ENCODE measurements around the gene TSPAN18. TPM values are rescaled to one million over a fixed set of nuclear protein-coding genes. Genes with fewer than 3 reads are reported as not detected.

Gene TSPAN18
- total and polyA plus RNA-seq, 2 of the 4 experiments (the other 2 are of a cell fraction) = 0.36 to 1.1 TPM

DNA sequence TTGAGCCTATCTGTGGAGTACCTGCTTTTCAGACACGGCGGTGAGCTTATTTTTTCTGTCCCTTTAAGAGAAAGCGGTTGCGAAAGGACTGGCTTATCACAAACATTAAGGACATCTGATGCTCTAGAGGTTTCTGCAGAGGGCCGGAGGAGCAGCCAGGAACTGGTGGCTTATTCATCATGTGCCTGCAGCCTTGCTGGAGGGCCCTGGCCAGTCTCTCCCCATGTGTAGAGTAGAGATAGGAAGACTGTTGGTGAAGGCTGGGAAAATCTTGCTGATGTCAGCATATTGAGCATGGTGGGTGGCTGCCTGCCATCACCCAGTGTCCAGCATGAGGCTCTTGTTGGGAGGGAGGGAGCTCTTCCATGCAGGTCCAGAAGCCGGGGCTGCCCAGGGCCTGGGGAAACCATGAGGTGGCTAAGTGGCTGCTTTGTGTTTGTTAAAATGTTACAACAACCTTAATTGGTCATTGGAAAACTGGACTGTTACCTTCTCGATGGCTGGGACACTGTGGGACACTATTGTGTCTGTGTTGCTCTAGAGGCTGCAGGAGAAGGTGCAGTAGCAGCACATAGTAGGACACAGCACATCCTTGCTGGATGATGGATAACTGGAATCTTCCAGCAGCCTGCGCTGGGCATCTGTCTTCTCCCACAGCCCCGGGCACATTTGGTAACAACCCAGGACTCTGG is 54.3 kb downstream of the TSPAN18 start:
- no TSS peak for BruUV-seq (replicated peaks)

More for the DNA sequence above, 54.3 kb downstream of the TSPAN18 start:
- H3K23ac ChIP-seq (ENCODE audit: low read depth, low read length) = no peak overlapping the region
- TF ChIP-seq RAD21 (IDR thresholded peaks at IDR 0.05; ENCODE audit: low read length) (no peak), NFE2L2 (IDR thresholded peaks at IDR 0.05; ENCODE audit: low read depth, low read length) (no peak), CEBPB (IDR thresholded peaks at IDR 0.05; ENCODE audit: low read depth, low read length) (peak; percentile 83), MAFK (IDR thresholded peaks at IDR 0.05; ENCODE audit: low read depth, low read length) (peak; percentile 100)
- TF ChIP-seq, protein P1, sequence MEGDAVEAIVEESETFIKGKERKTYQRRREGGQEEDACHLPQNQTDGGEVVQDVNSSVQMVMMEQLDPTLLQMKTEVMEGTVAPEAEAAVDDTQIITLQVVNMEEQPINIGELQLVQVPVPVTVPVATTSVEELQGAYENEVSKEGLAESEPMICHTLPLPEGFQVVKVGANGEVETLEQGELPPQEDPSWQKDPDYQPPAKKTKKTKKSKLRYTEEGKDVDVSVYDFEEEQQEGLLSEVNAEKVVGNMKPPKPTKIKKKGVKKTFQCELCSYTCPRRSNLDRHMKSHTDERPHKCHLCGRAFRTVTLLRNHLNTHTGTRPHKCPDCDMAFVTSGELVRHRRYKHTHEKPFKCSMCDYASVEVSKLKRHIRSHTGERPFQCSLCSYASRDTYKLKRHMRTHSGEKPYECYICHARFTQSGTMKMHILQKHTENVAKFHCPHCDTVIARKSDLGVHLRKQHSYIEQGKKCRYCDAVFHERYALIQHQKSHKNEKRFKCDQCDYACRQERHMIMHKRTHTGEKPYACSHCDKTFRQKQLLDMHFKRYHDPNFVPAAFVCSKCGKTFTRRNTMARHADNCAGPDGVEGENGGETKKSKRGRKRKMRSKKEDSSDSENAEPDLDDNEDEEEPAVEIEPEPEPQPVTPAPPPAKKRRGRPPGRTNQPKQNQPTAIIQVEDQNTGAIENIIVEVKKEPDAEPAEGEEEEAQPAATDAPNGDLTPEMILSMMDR (conservative IDR thresholded peaks at IDR 0.05; ENCODE audit: low read depth, low read length) = no peak
- no peak overlapping the region for H2AK5ac ChIP-seq (ENCODE audit: low read depth, low read length)
- no peaks in the 10 kb centered on the region for H3K36me3 ChIP-seq (ENCODE audit: control insufficient read depth, insufficient read depth, low read length)
- POLR2A ChIA-PET (ENCODE audit: unreplicated experiment) = no interaction called here
- no peak overlapping the region for H4K8ac ChIP-seq (ENCODE audit: low read depth in 2 of 2, low read length in 2 of 2)
- no peak overlapping the region for H2BK20ac ChIP-seq (ENCODE audit: low read depth, low read length)
- in situ Hi-C loops (cut with MboI; ENCODE audit: low sequenced_read_pairs) (no loop called here), intact Hi-C loops (cut with micrococcal nuclease) (no loop called here), dilution Hi-C loops (cut with HindIII; ENCODE audit: low sequenced_read_pairs, unreplicated experiment) (no loop called here)
- no peak overlapping the region for H3K4ac ChIP-seq (ENCODE audit: low read depth, low read length)
- DNase-seq = peak; percentile 50
- H2AK9ac ChIP-seq (replicated peaks; ENCODE audit: low read depth, low read length, poor library complexity) = no peak overlapping the region
- H2AFZ ChIP-seq (replicated peaks; ENCODE audit: low read length, poor library complexity) = no peak overlapping the region
- peak; percentile 96 for ATAC-seq (ENCODE audit: low read depth)
- H3K27ac ChIP-seq (ENCODE audit: insufficient read depth, low read length) = no peak overlapping the region
- CTCF ChIA-PET = no interaction called here
- no peak overlapping the region for H2BK5ac ChIP-seq (ENCODE audit: low read depth, low read length, poor library complexity, severe bottlenecking)
- H3K14ac ChIP-seq (replicated peaks; ENCODE audit: low read depth, low read length) = no peak overlapping the region
- no peak overlapping the region for H3K4me3 ChIP-seq (ENCODE audit: insufficient read depth, low read depth, low read length)
- H4K91ac ChIP-seq (ENCODE audit: insufficient read depth, low read depth, low read length) = no peak overlapping the region
- no peak overlapping the region; the same call in 1 of the 2 replicates for H4K5ac ChIP-seq (ENCODE audit: low read depth, low read length)
- H2BK120ac ChIP-seq (ENCODE audit: low read depth, low read length) = no peak overlapping the region
- 31% methylated on average over 5 of the region's 9 CpGs; no CpG with 5 or more reads in 1 of the 2 experiments for WGBS, 2 experiments (ENCODE audit: extremely low coverage in 2 of 2, insufficient read length in 1 of 2)
- H3K79me1 ChIP-seq (ENCODE audit: low read depth in 1 of 2, low read length in 2 of 2) = no peaks in the 10 kb centered on the region
- no peak overlapping the region for H2BK15ac ChIP-seq (ENCODE audit: low read depth, low read length)
- no peak overlapping the region; the same call in 1 of the 2 replicates for H3K4me2 ChIP-seq (ENCODE audit: low read depth, low read length)
- H3K56ac ChIP-seq (ENCODE audit: extremely low read depth, insufficient read depth, low read length) = no peak overlapping the region
- H3K9me1 ChIP-seq (ENCODE audit: insufficient read depth, low read length) = no peaks in the 10 kb centered on the region
- H3K18ac ChIP-seq (ENCODE audit: low read depth, low read length) = no peak overlapping the region; the same call in 1 of the 2 replicates
- peaks cover 22% of the 10 kb centered on the region for H3K27me3 ChIP-seq (ENCODE audit: control insufficient read depth, insufficient read depth, low read length)
- no peaks in the 10 kb centered on the region for H4K20me1 ChIP-seq (ENCODE audit: insufficient read depth, low read length)
- peaks cover 4% of the 10 kb centered on the region; the same call in 1 of the 2 replicates for H3K4me1 ChIP-seq (ENCODE audit: control insufficient read depth, insufficient read depth, low read length)
- H3K9me3 ChIP-seq (ENCODE audit: control insufficient read depth, insufficient read depth, low read length) = no peaks in the 10 kb centered on the region
- H3K9ac ChIP-seq (ENCODE audit: low read depth, low read length) = no peak overlapping the region

Data from IMR-90 (cell line).